ENCODE data around the gene LENEP.

Gene LENEP

GRCh38 chr1:155010211-155010918, 17.0 kb downstream of the LENEP start:
- DNase-seq (ENCODE audit: low read depth in 2 of 3, low spot score in 2 of 3), result no peak

- DNase-seq (ENCODE audit: low read depth in 2 of 3, low spot score in 2 of 3), result no peak
These were observed 17.6 kb downstream of the LENEP start for GRCh38 chr1:155011004-155011416.

- no peak for DNase-seq (ENCODE audit: low read depth in 2 of 3, low spot score in 2 of 3)
These were observed 18.1 kb downstream of the LENEP start for GRCh38 chr1:155011437-155012025.

GRCh38 chr1:155012026-155012546, 18.7 kb downstream of the LENEP start:
- DNase-seq (ENCODE audit: low read depth in 2 of 3, low spot score in 2 of 3), result no peak

- no peak for DNase-seq (ENCODE audit: low read depth in 2 of 3, low spot score in 2 of 3)
These were observed 19.6 kb downstream of the LENEP start for GRCh38 chr1:155012776-155013602.

- DNase-seq (ENCODE audit: low read depth in 2 of 3, low spot score in 2 of 3), result no peak
These were observed 20.2 kb downstream of the LENEP start for GRCh38 chr1:155013632-155014031.

GRCh38 chr1:155014709-155015508, 21.5 kb downstream of the LENEP start:
- no peak for DNase-seq (ENCODE audit: low read depth in 2 of 3, low spot score in 2 of 3)

- DNase-seq (ENCODE audit: low read depth in 2 of 3, low spot score in 2 of 3), result no peak
These were observed 22.3 kb downstream of the LENEP start for GRCh38 chr1:155015527-155016230.

- no peak for DNase-seq (ENCODE audit: low read depth in 2 of 3, low spot score in 2 of 3)
These were observed 22.9 kb downstream of the LENEP start for GRCh38 chr1:155016231-155016831.

GRCh38 chr1:155017041-155017945, 23.9 kb downstream of the LENEP start:
- peak; percentile 73 to 86 (median 79) for DNase-seq (ENCODE audit: low read depth in 2 of 3, low spot score in 2 of 3)

GRCh38 chr1:155017946-155018316, 24.5 kb downstream of the LENEP start:
- no peak for DNase-seq (ENCODE audit: low read depth in 2 of 3, low spot score in 2 of 3)

GRCh38 chr1:155018617-155019348, 25.4 kb downstream of the LENEP start:
- DNase-seq (ENCODE audit: low read depth in 2 of 3, low spot score in 2 of 3), result no peak

- DNase-seq (ENCODE audit: low read depth in 2 of 3, low spot score in 2 of 3), result no peak
These were observed 26.2 kb downstream of the LENEP start for GRCh38 chr1:155019377-155020245.

- DNase-seq (ENCODE audit: low read depth in 2 of 3, low spot score in 2 of 3), result no peak
These were observed 28.9 kb downstream of the LENEP start for GRCh38 chr1:155022136-155022926.

GRCh38 chr1:155022927-155023236, 29.5 kb downstream of the LENEP start:
- DNase-seq (ENCODE audit: low read depth in 2 of 3, low spot score in 2 of 3), result no peak

GRCh38 chr1:155023627-155024026, 30.2 kb downstream of the LENEP start:
- no peak for DNase-seq (ENCODE audit: low read depth in 2 of 3, low spot score in 2 of 3)

GRCh38 chr1:155024315-155024714, 30.9 kb downstream of the LENEP start:
- no peak for DNase-seq (ENCODE audit: low read depth in 2 of 3, low spot score in 2 of 3)

All from activated CD8-positive, alpha-beta memory T cell treated with anti-CD3 and anti-CD28 coated beads for 48 hours (primary cell).